Embryonic facial prominence (tissue), 1 donor: ENCODE data around the gene ACKR3.

Source experiments
- DNase-seq: peaks from one replicate; pipeline ENCODE4 v3.0.0-alpha.2; 2016; ENCODE audit errors: extremely low spot score

The ACKR3 gene

GRCh38 chr2:236584521-236585384 lies 15.1 kb downstream of the ACKR3 start:
- DNase-seq, result no peak

GRCh38 chr2:236585966-236586365 lies 16.3 kb downstream of the ACKR3 start:
- DNase-seq, result no peak

GRCh38 chr2:236587861-236588815 lies 18.5 kb downstream of the ACKR3 start:
- DNase-seq, result no peak

GRCh38 chr2:236588932-236589592 lies 19.4 kb downstream of the ACKR3 start:
- no peak for DNase-seq

- DNase-seq, result no peak
These were observed 21.2 kb downstream of the ACKR3 start for GRCh38 chr2:236590846-236591245.

- no peak for DNase-seq
These were observed 23.2 kb downstream of the ACKR3 start for GRCh38 chr2:236592821-236593220.

GRCh38 chr2:236593531-236593930 lies 23.9 kb downstream of the ACKR3 start:
- no peak for DNase-seq

- DNase-seq, result no peak
These were observed 24.3 kb downstream of the ACKR3 start for GRCh38 chr2:236593956-236594355.

GRCh38 chr2:236597629-236598028 lies 28.0 kb downstream of the ACKR3 start:
- DNase-seq, result no peak

GRCh38 chr2:236599059-236599458 lies 29.4 kb downstream of the ACKR3 start:
- no peak for DNase-seq

GRCh38 chr2:236600158-236600557 lies 30.5 kb downstream of the ACKR3 start:
- DNase-seq, result no peak

GRCh38 chr2:236600892-236601291 lies 31.3 kb downstream of the ACKR3 start:
- no peak for DNase-seq

GRCh38 chr2:236601316-236602202 lies 31.9 kb downstream of the ACKR3 start:
- DNase-seq, result no peak

GRCh38 chr2:236602678-236603077 lies 33.1 kb downstream of the ACKR3 start:
- no peak for DNase-seq

GRCh38 chr2:236603361-236604015 lies 33.9 kb downstream of the ACKR3 start:
- DNase-seq, result no peak

GRCh38 chr2:236604575-236605344 lies 35.1 kb downstream of the ACKR3 start:
- DNase-seq, result no peak

GRCh38 chr2:236605345-236605734 lies 35.7 kb downstream of the ACKR3 start:
- DNase-seq, result no peak

GRCh38 chr2:236606023-236606422 lies 36.4 kb downstream of the ACKR3 start:
- no peak for DNase-seq

GRCh38 chr2:236607471-236608187 lies 38.0 kb downstream of the ACKR3 start:
- DNase-seq, result no peak
